Lung (tissue), 12 donors: ENCODE data around the gene IL20RA. TPM values are rescaled to one million over a fixed set of nuclear protein-coding genes. Genes with fewer than 3 reads are reported as not detected.

Source experiments
- ATAC-seq: fragments of 200-7000 bp; cut with Tn5 transposase; one replicate; pipeline ENCODE4 v1.9.1; 2020; ENCODE audit warnings: moderate number of reproducible peaks; ENCODE audit not compliant: insufficient read depth, low FRiP score
- DNase-seq, 3 donors: peaks; one replicate each; pipeline ENCODE4 v3.0.0-alpha.2; 2013 to 2017
- H3K27ac ChIP-seq, 2 donors: one replicate each; pipeline ENCODE4 v1.5.1; 2013; ENCODE audit warnings: mild to moderate bottlenecking in 2 of 2, moderate library complexity in 2 of 2, control low read depth in 1 of 2, inconsistent platforms in 1 of 2, low read depth in 1 of 2, low read length in 1 of 2
- H3K27me3 ChIP-seq, 3 donors: one replicate each; pipeline ENCODE4 v1.5.1; 2013; ENCODE audit warnings: low read length in 2 of 3; ENCODE audit not compliant: control insufficient read depth in 3 of 3, insufficient read depth in 3 of 3
- H3K36me3 ChIP-seq, 4 donors: one replicate each; pipeline ENCODE4 v1.5.1; 2013; ENCODE audit warnings: low read length in 4 of 4, mild to moderate bottlenecking in 1 of 4, moderate library complexity in 1 of 4; ENCODE audit not compliant: control insufficient read depth in 4 of 4, insufficient read depth in 4 of 4
- H3K4me1 ChIP-seq, 5 donors: one replicate each; pipeline ENCODE4 v1.5.1; 2013; ENCODE audit warnings: low read length in 5 of 5, mild to moderate bottlenecking in 2 of 5, moderate library complexity in 1 of 5; ENCODE audit not compliant: control insufficient read depth in 5 of 5, insufficient read depth in 5 of 5
- H3K4me3 ChIP-seq: one replicate; pipeline ENCODE4 v1.5.1; 2013; ENCODE audit warnings: mild to moderate bottlenecking, control low read depth, moderate library complexity
- H3K9ac ChIP-seq, 2 donors: one replicate each; pipeline ENCODE4 v1.5.1; 2013; ENCODE audit warnings: low read length in 2 of 2, control low read depth in 1 of 2; ENCODE audit not compliant: insufficient read depth in 1 of 2
- H3K9me3 ChIP-seq, 4 donors: one replicate each; pipeline ENCODE4 v1.5.1; 2013; ENCODE audit warnings: low read length in 3 of 4, mild to moderate bottlenecking in 1 of 4, moderate library complexity in 1 of 4; ENCODE audit not compliant: control insufficient read depth in 4 of 4, insufficient read depth in 3 of 4
- WGBS, 2 donors: extraction: QIAGEN DNeasy Blood & Tissue Kit; methylation state at CpG; one replicate each; pipeline ENCODE4 v1.1.7; 2013; 5-methylcytosine and 5-hydroxymethylcytosine counted together
- polyA plus RNA-seq, 2 donors: library from polyadenylated mRNA; stranded (reverse); fragments of 200-250 nt; gene quantifications; one replicate each; pipeline ENCODE4 v1.2.1, GENCODE V29; 2013
- total RNA-seq, 2 donors: library from RNA; depleted of rRNA in 1 of 2; stranded (reverse); fragments of >200 nt in 1 of 2; gene quantifications; one replicate each; pipeline ENCODE4 v1.2.1, GENCODE V29; 2014 to 2021
- TF ChIP-seq, protein P1 (sequence below): IDR thresholded peaks from 2 replicates; pipeline ENCODE4 v1.5.1; 2012; ENCODE audit warnings: mild to moderate bottlenecking; ENCODE audit errors: control extremely low read depth, extremely low read depth
- donor health status: control.
- donor health status: control.
- donor health status: Bipolar disorder and iron deficiency.
- donor health status: healthy.
- donor health status: DM: yes; HTN: yes; CAD: no.

Gene IL20RA
- total and polyA plus RNA-seq, 4 donors = 3.7 to 16.2 (median 6.7) TPM

- no peak for DNase-seq
- ATAC-seq = no peak
- Histone ChIP-seq H3K36me3 (no peaks in the 10 kb centered on the region), H3K27me3 (no peaks in the 10 kb centered on the region), H3K4me1 (no peaks in the 10 kb centered on the region), H3K27ac (no peak overlapping the region), H3K9ac (no peak overlapping the region), H3K4me3 (no peak overlapping the region), H3K9me3 (no peaks in the 10 kb centered on the region)
- TF ChIP-seq, protein P1, sequence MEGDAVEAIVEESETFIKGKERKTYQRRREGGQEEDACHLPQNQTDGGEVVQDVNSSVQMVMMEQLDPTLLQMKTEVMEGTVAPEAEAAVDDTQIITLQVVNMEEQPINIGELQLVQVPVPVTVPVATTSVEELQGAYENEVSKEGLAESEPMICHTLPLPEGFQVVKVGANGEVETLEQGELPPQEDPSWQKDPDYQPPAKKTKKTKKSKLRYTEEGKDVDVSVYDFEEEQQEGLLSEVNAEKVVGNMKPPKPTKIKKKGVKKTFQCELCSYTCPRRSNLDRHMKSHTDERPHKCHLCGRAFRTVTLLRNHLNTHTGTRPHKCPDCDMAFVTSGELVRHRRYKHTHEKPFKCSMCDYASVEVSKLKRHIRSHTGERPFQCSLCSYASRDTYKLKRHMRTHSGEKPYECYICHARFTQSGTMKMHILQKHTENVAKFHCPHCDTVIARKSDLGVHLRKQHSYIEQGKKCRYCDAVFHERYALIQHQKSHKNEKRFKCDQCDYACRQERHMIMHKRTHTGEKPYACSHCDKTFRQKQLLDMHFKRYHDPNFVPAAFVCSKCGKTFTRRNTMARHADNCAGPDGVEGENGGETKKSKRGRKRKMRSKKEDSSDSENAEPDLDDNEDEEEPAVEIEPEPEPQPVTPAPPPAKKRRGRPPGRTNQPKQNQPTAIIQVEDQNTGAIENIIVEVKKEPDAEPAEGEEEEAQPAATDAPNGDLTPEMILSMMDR = no peak
- WGBS, 2 donors = 97 to 98% methylated on average over 3 of the region's 3 CpGs
Observed at GRCh38 chr6:137058037-137058436, 13.3 kb upstream of the IL20RA start.

DNA sequence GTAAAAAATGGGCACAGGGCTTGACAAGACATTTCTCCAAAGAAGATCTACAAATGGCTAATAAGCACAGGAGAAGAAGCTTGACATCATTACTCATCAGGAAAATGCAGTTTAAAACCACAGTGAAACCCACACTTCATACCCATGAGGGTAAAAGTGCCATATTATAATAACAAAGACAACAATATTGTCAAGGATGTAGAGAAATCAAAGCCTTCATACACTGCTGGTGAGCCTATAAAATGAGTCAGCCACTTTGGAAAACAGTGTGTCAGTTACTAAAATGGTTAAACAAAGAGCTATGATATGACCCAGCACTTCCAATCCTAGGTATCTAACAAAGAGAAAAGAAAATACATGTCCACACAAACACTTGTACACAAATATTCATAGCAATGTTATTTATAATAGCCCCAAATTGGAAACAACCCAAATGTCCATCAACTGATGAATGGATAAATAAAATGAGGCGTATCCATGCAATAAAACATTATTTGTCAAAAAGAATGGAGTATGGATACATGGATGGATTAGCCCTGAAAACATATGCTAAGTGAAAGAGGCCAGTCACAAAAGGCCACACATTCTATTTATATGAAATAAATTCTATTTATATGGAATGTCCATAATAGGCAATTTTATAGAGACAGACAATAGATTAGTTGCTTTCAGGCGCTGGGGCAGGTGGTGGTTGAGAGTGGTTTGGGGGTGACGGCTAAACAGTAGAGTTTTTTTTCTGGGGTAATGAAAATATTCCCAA, 11.5 kb upstream of the IL20RA start:
- Histone ChIP-seq H3K9ac (no peak overlapping the region), H3K27ac (no peak overlapping the region), H3K27me3 (no peaks in the 10 kb centered on the region), H3K36me3 (no peaks in the 10 kb centered on the region), H3K4me3 (no peak overlapping the region), H3K9me3 (no peaks in the 10 kb centered on the region), H3K4me1 (no peaks in the 10 kb centered on the region)
- TF ChIP-seq, protein P1 = no peak
- WGBS, 2 donors = 95% methylated on average over 3 of the region's 3 CpGs
- ATAC-seq (no peak), DNase-seq (no peak)

- TF ChIP-seq, protein P1 = no peak
- no peak for DNase-seq
- Histone ChIP-seq H3K27ac (peak overlapping the region in 1 of 2 donors; percentile 34), H3K36me3 (no peaks in the 10 kb centered on the region), H3K4me1 (no peaks in the 10 kb centered on the region), H3K9me3 (no peaks in the 10 kb centered on the region), H3K9ac (no peak overlapping the region), H3K4me3 (no peak overlapping the region), H3K27me3 (no peaks in the 10 kb centered on the region)
- peak; percentile 34 for ATAC-seq
- WGBS, 2 donors = 76 to 87% methylated on average over 3 of the region's 3 CpGs
Observed at GRCh38 chr6:137051790-137052472, 7.2 kb upstream of the IL20RA start.
